ENCODE data around the gene RPTN.
A peak's percentile ranks its signal among the peaks of the same experiment; 100 is the strongest.

RPTN gene

GRCh38 chr1:152168535-152168868 lies 9.5 kb upstream of the RPTN start:
- H4K20me1 ChIP-seq (ENCODE audit: insufficient read depth, low read length, poor library complexity, severe bottlenecking), result no peaks in the 10 kb centered on the region
- no peak for TF ChIP-seq EZH2phosphoT487 (IDR thresholded peaks at IDR 0.05; ENCODE audit: borderline replicate concordance)
- TF ChIP-seq, protein P1, sequence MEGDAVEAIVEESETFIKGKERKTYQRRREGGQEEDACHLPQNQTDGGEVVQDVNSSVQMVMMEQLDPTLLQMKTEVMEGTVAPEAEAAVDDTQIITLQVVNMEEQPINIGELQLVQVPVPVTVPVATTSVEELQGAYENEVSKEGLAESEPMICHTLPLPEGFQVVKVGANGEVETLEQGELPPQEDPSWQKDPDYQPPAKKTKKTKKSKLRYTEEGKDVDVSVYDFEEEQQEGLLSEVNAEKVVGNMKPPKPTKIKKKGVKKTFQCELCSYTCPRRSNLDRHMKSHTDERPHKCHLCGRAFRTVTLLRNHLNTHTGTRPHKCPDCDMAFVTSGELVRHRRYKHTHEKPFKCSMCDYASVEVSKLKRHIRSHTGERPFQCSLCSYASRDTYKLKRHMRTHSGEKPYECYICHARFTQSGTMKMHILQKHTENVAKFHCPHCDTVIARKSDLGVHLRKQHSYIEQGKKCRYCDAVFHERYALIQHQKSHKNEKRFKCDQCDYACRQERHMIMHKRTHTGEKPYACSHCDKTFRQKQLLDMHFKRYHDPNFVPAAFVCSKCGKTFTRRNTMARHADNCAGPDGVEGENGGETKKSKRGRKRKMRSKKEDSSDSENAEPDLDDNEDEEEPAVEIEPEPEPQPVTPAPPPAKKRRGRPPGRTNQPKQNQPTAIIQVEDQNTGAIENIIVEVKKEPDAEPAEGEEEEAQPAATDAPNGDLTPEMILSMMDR (conservative IDR thresholded peaks at IDR 0.05; ENCODE audit: low read length), result no peak
- H3K4me1 ChIP-seq (ENCODE audit: insufficient read depth, low read length, poor library complexity, severe bottlenecking), result peaks cover 38% of the 10 kb centered on the region
- no peak overlapping the region for H3K4me3 ChIP-seq (ENCODE audit: low read length, poor library complexity, severe bottlenecking)
- H3K79me2 ChIP-seq (ENCODE audit: insufficient read depth, low read length), result no peaks in the 10 kb centered on the region
- H3K4me2 ChIP-seq (ENCODE audit: low read depth, low read length, poor library complexity, severe bottlenecking), result no peak overlapping the region
- H2AFZ ChIP-seq (ENCODE audit: low read length), result no peak overlapping the region
- H3K36me3 ChIP-seq (ENCODE audit: insufficient read depth, low read length), result no peaks in the 10 kb centered on the region
- no peaks in the 10 kb centered on the region for H3K9me3 ChIP-seq (ENCODE audit: insufficient read depth, low read depth, low read length)
- peak overlapping the region; percentile 46 for H3K9ac ChIP-seq (ENCODE audit: low read depth, low read length, poor library complexity, severe bottlenecking)
- H3K9me2 ChIP-seq (replicated peaks; ENCODE audit: low read depth, low read length), result no peaks in the 10 kb centered on the region
- H3F3A ChIP-seq (ENCODE audit: low read depth), result no peaks in the 10 kb centered on the region
- H3K27me3 ChIP-seq (ENCODE audit: insufficient read depth, low read length, poor library complexity, severe bottlenecking), result no peaks in the 10 kb centered on the region

DNA sequence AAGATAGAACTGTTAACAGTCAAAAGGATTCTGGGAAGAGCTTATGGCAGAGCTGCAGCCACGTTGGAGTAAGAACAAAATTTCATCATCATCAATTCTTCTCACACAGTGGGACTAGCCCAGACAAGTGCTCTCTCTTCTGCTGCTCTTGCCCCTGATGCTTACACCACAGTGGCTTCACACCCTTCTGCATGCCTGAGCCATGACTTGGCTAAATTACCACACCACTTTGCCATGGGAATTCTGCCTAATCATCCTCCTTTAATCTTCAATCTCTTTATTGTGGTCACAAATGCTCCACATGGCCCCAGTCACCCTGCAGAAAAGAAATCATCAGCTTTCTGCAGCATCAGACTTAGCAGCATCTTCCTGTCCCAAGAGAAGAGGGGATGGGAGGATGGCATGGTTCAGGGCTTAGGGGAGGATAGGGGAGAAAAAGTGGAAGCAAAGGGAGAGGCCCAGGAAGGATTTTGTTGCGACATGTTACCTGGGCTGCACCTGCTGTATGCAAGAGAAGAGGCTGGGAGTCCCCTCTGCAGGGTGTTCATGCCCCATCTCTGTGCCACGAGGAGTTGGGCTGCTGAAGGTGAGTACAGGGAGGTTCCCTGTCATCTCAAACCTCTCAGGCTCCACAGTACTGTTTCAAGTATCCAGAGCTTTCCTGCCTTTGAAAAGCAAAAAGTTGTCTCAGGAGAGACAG lies 9.0 kb upstream of the RPTN start:
- Histone ChIP-seq H3K79me2 (ENCODE audit: insufficient read depth, low read length) (no peaks in the 10 kb centered on the region), H3K9ac (ENCODE audit: low read depth, low read length, poor library complexity, severe bottlenecking) (peak overlapping the region; percentile 46), H3K9me3 (ENCODE audit: insufficient read depth, low read depth, low read length) (no peaks in the 10 kb centered on the region), H3K27me3 (ENCODE audit: insufficient read depth, low read length, poor library complexity, severe bottlenecking) (no peaks in the 10 kb centered on the region), H3K4me2 (ENCODE audit: low read depth, low read length, poor library complexity, severe bottlenecking) (peak overlapping the region; percentile 8), H3F3A (ENCODE audit: low read depth) (no peaks in the 10 kb centered on the region), H3K9me2 (replicated peaks; ENCODE audit: low read depth, low read length) (no peaks in the 10 kb centered on the region), H4K20me1 (ENCODE audit: insufficient read depth, low read length, poor library complexity, severe bottlenecking) (no peaks in the 10 kb centered on the region), H3K36me3 (ENCODE audit: insufficient read depth, low read length) (no peaks in the 10 kb centered on the region), H3K4me1 (ENCODE audit: insufficient read depth, low read length, poor library complexity, severe bottlenecking) (peaks cover 38% of the 10 kb centered on the region), H3K4me3 (ENCODE audit: low read length, poor library complexity, severe bottlenecking) (no peak overlapping the region), H2AFZ (ENCODE audit: low read length) (no peak overlapping the region)
- TF ChIP-seq EZH2phosphoT487 (IDR thresholded peaks at IDR 0.05; ENCODE audit: borderline replicate concordance), result no peak
- TF ChIP-seq, protein P1 (conservative IDR thresholded peaks at IDR 0.05; ENCODE audit: low read length), result no peak

- Histone ChIP-seq H3K4me1 (ENCODE audit: insufficient read depth, low read length, poor library complexity, severe bottlenecking) (peaks cover 38% of the 10 kb centered on the region), H3K4me2 (ENCODE audit: low read depth, low read length, poor library complexity, severe bottlenecking) (no peak overlapping the region), H4K20me1 (ENCODE audit: insufficient read depth, low read length, poor library complexity, severe bottlenecking) (no peaks in the 10 kb centered on the region), H3K9me2 (replicated peaks; ENCODE audit: low read depth, low read length) (no peaks in the 10 kb centered on the region), H3K9ac (ENCODE audit: low read depth, low read length, poor library complexity, severe bottlenecking) (peak overlapping the region; percentile 46), H3K36me3 (ENCODE audit: insufficient read depth, low read length) (no peaks in the 10 kb centered on the region), H3K9me3 (ENCODE audit: insufficient read depth, low read depth, low read length) (no peaks in the 10 kb centered on the region), H3K79me2 (ENCODE audit: insufficient read depth, low read length) (no peaks in the 10 kb centered on the region), H3K27me3 (ENCODE audit: insufficient read depth, low read length, poor library complexity, severe bottlenecking) (no peaks in the 10 kb centered on the region), H2AFZ (ENCODE audit: low read length) (no peak overlapping the region), H3K4me3 (ENCODE audit: low read length, poor library complexity, severe bottlenecking) (no peak overlapping the region), H3F3A (ENCODE audit: low read depth) (no peaks in the 10 kb centered on the region)
- TF ChIP-seq EZH2phosphoT487 (IDR thresholded peaks at IDR 0.05; ENCODE audit: borderline replicate concordance), result no peak
- TF ChIP-seq, protein P1 (conservative IDR thresholded peaks at IDR 0.05; ENCODE audit: low read length), result no peak
These were observed 7.9 kb upstream of the RPTN start for GRCh38 chr1:152166966-152167365.
